Activated T-cell treated with anti-CD3 and anti-CD28 coated beads, Interleukin-2, amount 50 U/mL, for 24 hours (primary cell): ENCODE data around the gene PRMT3.
"Not testable (repeated sequence)": the region's sequence is repeated elsewhere in the genome, so short reads cannot be mapped to it uniquely, and the experiment has no call there.

Experiments used
- DNase-seq: peaks from one replicate; pipeline ENCODE4 v3.0.0-alpha.2; 2020
- H3K27ac Mint-ChIP-seq: 2 replicates; pipeline ENCODE4 v1.8.0; 2020; ENCODE audit warnings: mild to moderate bottlenecking, mixed read lengths
- H3K27me3 Mint-ChIP-seq: 2 replicates; pipeline ENCODE4 v1.8.0; 2020; ENCODE audit warnings: mixed read lengths
- H3K36me3 Mint-ChIP-seq: 2 replicates; pipeline ENCODE4 v1.8.0; 2020; ENCODE audit warnings: low read depth, mixed read lengths
- H3K4me1 Mint-ChIP-seq: 2 replicates; pipeline ENCODE4 v1.8.0; 2020; ENCODE audit warnings: low read depth, mixed read lengths
- H3K4me3 Mint-ChIP-seq: 2 replicates; pipeline ENCODE4 v1.8.0; 2020; ENCODE audit warnings: mild to moderate bottlenecking, moderate library complexity, mixed read lengths
- H3K9me3 Mint-ChIP-seq: 2 replicates; pipeline ENCODE4 v1.8.0; 2020; ENCODE audit warnings: mixed read lengths

PRMT3 gene

GRCh38 chr11:20387261-20388095 lies at the start of gene PRMT3:
Gene PRMT3, plus strand, starts transcription at chr11:20387716. Its CDS starts 31 bp downstream, at chr11:20387747.
- DNase-seq, result peak; percentile 98
- H3K9me3 Mint-ChIP-seq, result no peaks in the 10 kb centered on the region
- peak within 1 kb of the TSS; percentile 97 for H3K4me3 Mint-ChIP-seq
- peaks cover 35% of the 10 kb centered on the region for H3K4me1 Mint-ChIP-seq
- peak within 1 kb of the TSS; percentile 100 for H3K27ac Mint-ChIP-seq
- peaks cover 83% of the 10 kb centered on the region for H3K36me3 Mint-ChIP-seq
- H3K27me3 Mint-ChIP-seq, result no peaks in the 10 kb centered on the region

GRCh38 chr11:20342347-20343141 lies 45.0 kb upstream of the PRMT3 start:
- Mint-ChIP-seq H3K27ac (no peak overlapping the region), H3K4me3 (no peak overlapping the region), H3K9me3 (no peaks in the 10 kb centered on the region), H3K4me1 (peaks cover 4% of the 10 kb centered on the region), H3K36me3 (no peaks in the 10 kb centered on the region), H3K27me3 (peaks cover 85% of the 10 kb centered on the region)
- DNase-seq, result no peak

GRCh38 chr11:20351136-20351535 lies 36.4 kb upstream of the PRMT3 start:
- Mint-ChIP-seq H3K4me3 (no peak overlapping the region), H3K4me1 (peaks cover 6% of the 10 kb centered on the region), H3K27ac (no peak overlapping the region), H3K36me3 (no peaks in the 10 kb centered on the region), H3K9me3 (no peaks in the 10 kb centered on the region), H3K27me3 (peaks cover 19% of the 10 kb centered on the region)
- DNase-seq, result no peak

GRCh38 chr11:20351751-20352262 lies 35.7 kb upstream of the PRMT3 start:
- Mint-ChIP-seq H3K4me1 (peaks cover 6% of the 10 kb centered on the region), H3K27me3 (peaks cover 16% of the 10 kb centered on the region), H3K9me3 (no peaks in the 10 kb centered on the region), H3K36me3 (no peaks in the 10 kb centered on the region), H3K27ac (no peak overlapping the region), H3K4me3 (no peak overlapping the region)
- DNase-seq, result no peak

GRCh38 chr11:20353829-20354434 lies 33.6 kb upstream of the PRMT3 start:
- no peak overlapping the region for H3K27ac Mint-ChIP-seq
- H3K9me3 Mint-ChIP-seq, result no peaks in the 10 kb centered on the region
- peaks cover 6% of the 10 kb centered on the region for H3K4me1 Mint-ChIP-seq
- no peak overlapping the region for H3K4me3 Mint-ChIP-seq
- H3K36me3 Mint-ChIP-seq, result no peaks in the 10 kb centered on the region
- DNase-seq, result no peak
- H3K27me3 Mint-ChIP-seq, result peaks cover 5% of the 10 kb centered on the region

GRCh38 chr11:20355221-20356219 lies 32.0 kb upstream of the PRMT3 start:
- Mint-ChIP-seq H3K4me3 (no peak overlapping the region), H3K36me3 (no peaks in the 10 kb centered on the region), H3K9me3 (no peaks in the 10 kb centered on the region), H3K27me3 (peaks cover 5% of the 10 kb centered on the region), H3K4me1 (peaks cover 15% of the 10 kb centered on the region), H3K27ac (no peak overlapping the region)
- no peak for DNase-seq

- no peak overlapping the region for H3K4me3 Mint-ChIP-seq
Measured at GRCh38 chr11:20357150-20357549, 30.4 kb upstream of the PRMT3 start.

GRCh38 chr11:20360650-20361049 lies 26.9 kb upstream of the PRMT3 start:
- H3K27ac Mint-ChIP-seq, result peak overlapping the region; percentile 63
- H3K9me3 Mint-ChIP-seq, result no peaks in the 10 kb centered on the region
- no peaks in the 10 kb centered on the region for H3K27me3 Mint-ChIP-seq
- H3K4me1 Mint-ChIP-seq, result peaks cover 49% of the 10 kb centered on the region
- peak; percentile 49 for DNase-seq
- H3K36me3 Mint-ChIP-seq, result peaks cover 22% of the 10 kb centered on the region
- peak overlapping the region; percentile 32 for H3K4me3 Mint-ChIP-seq

More at GRCh38 chr11:20357150-20357549, 30.4 kb upstream of the PRMT3 start:
- no peaks in the 10 kb centered on the region for H3K9me3 Mint-ChIP-seq
- no peak overlapping the region for H3K27ac Mint-ChIP-seq
- H3K36me3 Mint-ChIP-seq, result no peaks in the 10 kb centered on the region
- peaks cover 5% of the 10 kb centered on the region for H3K27me3 Mint-ChIP-seq
- no peak for DNase-seq
- H3K4me1 Mint-ChIP-seq, result peaks cover 23% of the 10 kb centered on the region

GRCh38 chr11:20362481-20362880 lies 25.0 kb upstream of the PRMT3 start:
- peaks cover 35% of the 10 kb centered on the region for H3K36me3 Mint-ChIP-seq
- peaks cover 64% of the 10 kb centered on the region for H3K4me1 Mint-ChIP-seq
- DNase-seq, result no peak
- no peaks in the 10 kb centered on the region for H3K27me3 Mint-ChIP-seq
- no peaks in the 10 kb centered on the region for H3K9me3 Mint-ChIP-seq
- peak overlapping the region; percentile 95 for H3K27ac Mint-ChIP-seq
- peak overlapping the region; percentile 84 for H3K4me3 Mint-ChIP-seq

- DNase-seq, result no peak
- Mint-ChIP-seq H3K36me3 (peaks cover 38% of the 10 kb centered on the region), H3K27ac (peak overlapping the region; percentile 95), H3K27me3 (no peaks in the 10 kb centered on the region), H3K4me3 (peak overlapping the region; percentile 84), H3K9me3 (no peaks in the 10 kb centered on the region), H3K4me1 (peaks cover 68% of the 10 kb centered on the region)
Measured at GRCh38 chr11:20363149-20363499, 24.4 kb upstream of the PRMT3 start.

GRCh38 chr11:20363500-20364340 lies 23.8 kb upstream of the PRMT3 start, which contains the start of gene HTATIP2:
Gene HTATIP2, plus strand, starts transcription at chr11:20363714. Its CDS starts 524 bp downstream, at chr11:20364238.
- H3K4me3 Mint-ChIP-seq, result peak within 1 kb of the TSS; percentile 84
- H3K27ac Mint-ChIP-seq, result peak within 1 kb of the TSS; percentile 95
- no peaks in the 10 kb centered on the region for H3K27me3 Mint-ChIP-seq
- H3K9me3 Mint-ChIP-seq, result no peaks in the 10 kb centered on the region
- H3K4me1 Mint-ChIP-seq, result peaks cover 74% of the 10 kb centered on the region
- DNase-seq, result peak; percentile 88
- H3K36me3 Mint-ChIP-seq, result peaks cover 44% of the 10 kb centered on the region

GRCh38 chr11:20364341-20364792 lies 23.1 kb upstream of the PRMT3 start:
- Mint-ChIP-seq H3K27ac (peak overlapping the region; percentile 93), H3K27me3 (no peaks in the 10 kb centered on the region), H3K36me3 (peaks cover 50% of the 10 kb centered on the region), H3K4me1 (peaks cover 80% of the 10 kb centered on the region), H3K4me3 (peak overlapping the region; percentile 84), H3K9me3 (no peaks in the 10 kb centered on the region)
- no peak for DNase-seq

- peaks cover 82% of the 10 kb centered on the region for H3K4me1 Mint-ChIP-seq
- peaks cover 61% of the 10 kb centered on the region for H3K36me3 Mint-ChIP-seq
- peak overlapping the region; percentile 57 for H3K27ac Mint-ChIP-seq
- not testable (repeated sequence) for H3K9me3 Mint-ChIP-seq, H3K27me3 Mint-ChIP-seq, DNase-seq
- H3K4me3 Mint-ChIP-seq, result peak overlapping the region; percentile 84
Measured at GRCh38 chr11:20365465-20365864, 22.1 kb upstream of the PRMT3 start.
